Trophoblast cell (in vitro differentiated cells and primary cell): Measurements from ENCODE around the gene B3GNT3.
"Not testable (repeated sequence)": the region's sequence is repeated elsewhere in the genome, so short reads cannot be mapped to it uniquely, and the experiment has no call there.

ENCODE experiments used
- DNase-seq, 2 donors: peaks; one replicate each; pipeline ENCODE4 v3.0.0-alpha.2; 2016
- H2AFZ ChIP-seq: 2 replicates; pipeline ENCODE4 v1.6.1; 2013; ENCODE audit warnings: low read length, moderate library complexity, mild to moderate bottlenecking; ENCODE audit not compliant: insufficient read depth, poor library complexity
- H2AK5ac ChIP-seq: 2 replicates; pipeline ENCODE4 v1.6.1; 2013; ENCODE audit warnings: mild to moderate bottlenecking, low read length
- H2BK120ac ChIP-seq: 2 replicates; pipeline ENCODE4 v1.6.1; 2013; ENCODE audit warnings: low read length, mild to moderate bottlenecking, moderate library complexity; ENCODE audit not compliant: insufficient read depth, poor library complexity
- H2BK12ac ChIP-seq: 2 replicates; pipeline ENCODE4 v1.6.1; 2013; ENCODE audit warnings: mild to moderate bottlenecking, low read length, moderate library complexity
- H2BK5ac ChIP-seq: 2 replicates; pipeline ENCODE4 v1.6.1; 2013; ENCODE audit warnings: low read length, low read depth, moderate library complexity, mild to moderate bottlenecking; ENCODE audit not compliant: poor library complexity
- H3K14ac ChIP-seq: 2 replicates; pipeline ENCODE4 v1.6.1; 2013; ENCODE audit warnings: mild to moderate bottlenecking, low read length
- H3K18ac ChIP-seq: 2 replicates; pipeline ENCODE4 v1.6.1; 2013; ENCODE audit warnings: mild to moderate bottlenecking, low read length
- H3K23ac ChIP-seq: 2 replicates; pipeline ENCODE4 v1.6.1; 2013; ENCODE audit warnings: low read length
- H3K27ac ChIP-seq: 2 replicates; pipeline ENCODE4 v1.5.1; 2013; ENCODE audit warnings: low read depth, mild to moderate bottlenecking, inconsistent platforms, low read length, moderate library complexity
- H3K27me3 ChIP-seq: 2 replicates; pipeline ENCODE4 v1.6.1; 2013; ENCODE audit warnings: inconsistent platforms, mild to moderate bottlenecking, low read length, moderate library complexity; ENCODE audit not compliant: insufficient read depth
- H3K36me3 ChIP-seq, 2 experiments: 1 replicate in 1 of 2; 2 replicates in 1 of 2; pipeline ENCODE4 v1.6.1; 2013; ENCODE audit warnings: low read length in 2 of 2, mild to moderate bottlenecking in 2 of 2, moderate library complexity in 1 of 2; ENCODE audit not compliant: insufficient read depth in 2 of 2, control insufficient read depth in 1 of 2
- H3K4ac ChIP-seq: 2 replicates; pipeline ENCODE4 v1.6.1; 2013; ENCODE audit warnings: low read depth, mild to moderate bottlenecking, low read length, moderate library complexity
- H3K4me1 ChIP-seq, 2 experiments: 1 replicate in 1 of 2; 2 replicates in 1 of 2; pipeline ENCODE4 v1.6.1; 2013; ENCODE audit warnings: low read length in 2 of 2, mild to moderate bottlenecking in 2 of 2, moderate library complexity in 1 of 2; ENCODE audit not compliant: insufficient read depth in 2 of 2, control insufficient read depth in 1 of 2
- H3K4me2 ChIP-seq: 2 replicates; pipeline ENCODE4 v1.6.1; 2013; ENCODE audit warnings: inconsistent platforms, mild to moderate bottlenecking, low read length, moderate library complexity
- H3K4me3 ChIP-seq: 2 replicates; pipeline ENCODE4 v1.5.1; 2013; ENCODE audit warnings: mild to moderate bottlenecking, low read depth, low read length, inconsistent platforms
- H3K79me1 ChIP-seq: one replicate; pipeline ENCODE4 v1.6.1; 2013; ENCODE audit warnings: low read length
- H3K79me2 ChIP-seq: 2 replicates; pipeline ENCODE4 v1.6.1; 2013; ENCODE audit warnings: low read length, mild to moderate bottlenecking; ENCODE audit not compliant: control insufficient read depth, insufficient read depth, poor library complexity
- H3K9ac ChIP-seq: 2 replicates; pipeline ENCODE4 v1.6.1; 2013; ENCODE audit warnings: mild to moderate bottlenecking, low read length
- H3K9me3 ChIP-seq: 2 replicates; pipeline ENCODE4 v1.6.1; 2013; ENCODE audit warnings: low read depth, mild to moderate bottlenecking, control low read depth, inconsistent platforms, low read length; ENCODE audit not compliant: insufficient read depth
- H4K12ac ChIP-seq: 2 replicates; pipeline ENCODE4 v1.6.1; 2013; ENCODE audit warnings: low read depth, mild to moderate bottlenecking, low read length, moderate library complexity
- H4K8ac ChIP-seq: 2 replicates; pipeline ENCODE4 v1.6.1; 2013; ENCODE audit warnings: low read depth, mild to moderate bottlenecking, low read length, moderate library complexity
- H4K91ac ChIP-seq: one replicate; pipeline ENCODE4 v1.6.1; 2013; ENCODE audit warnings: low read depth, mild to moderate bottlenecking, low read length, moderate library complexity
- WGBS: extraction: QIAGEN DNeasy Blood & Tissue Kit; methylation state at CpG from one replicate; pipeline ENCODE4 v1.1.7; 2013; ENCODE audit warnings: missing lambda C conversion rate; ENCODE audit not compliant: insufficient read length, insufficient coverage; ENCODE audit errors: extremely low coverage; 5-methylcytosine and 5-hydroxymethylcytosine counted together

B3GNT3 gene

DNA sequence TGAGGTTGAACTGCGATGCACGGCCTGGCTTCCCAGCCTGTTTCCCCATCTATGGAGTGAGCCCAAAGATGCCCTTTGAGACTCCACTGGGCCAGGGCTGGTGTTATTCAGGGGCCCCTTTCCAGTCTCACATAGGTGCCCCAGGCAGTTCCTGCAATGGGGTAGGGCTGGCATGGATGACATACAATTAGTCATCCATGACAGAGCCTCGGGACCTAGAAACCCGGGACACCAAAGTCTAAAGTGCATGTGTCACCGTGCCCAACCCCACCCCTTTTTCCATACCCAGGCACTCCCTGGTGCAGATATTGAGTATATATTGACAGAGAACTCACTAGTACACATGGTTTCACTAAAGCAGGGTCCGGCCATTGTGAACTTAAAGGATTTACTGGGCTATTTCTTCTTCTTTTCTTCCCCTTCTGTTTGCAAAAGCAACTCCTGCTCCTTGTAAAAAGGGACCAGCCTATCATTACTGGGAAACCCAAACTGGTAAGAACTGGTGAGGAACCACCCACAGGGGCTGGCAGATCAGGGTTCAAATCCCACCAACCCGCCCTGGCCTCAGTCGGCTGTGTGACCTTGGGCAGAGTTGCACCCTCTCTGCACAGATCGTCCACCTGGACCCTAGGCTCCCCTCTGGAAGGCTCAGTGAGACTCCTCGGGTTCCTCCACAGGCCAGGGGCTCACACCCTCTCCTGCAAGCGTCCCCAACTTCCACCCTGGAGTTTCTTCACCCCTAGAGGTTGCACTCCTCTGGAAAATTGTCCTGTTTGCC, 2.7 kb downstream of the B3GNT3 start:
- no CpG with 5 or more reads among the region's 11 CpGs for WGBS
- H3K18ac ChIP-seq, result no peak overlapping the region
- no peaks in the 10 kb centered on the region for H3K36me3 ChIP-seq
- no peak overlapping the region for H3K23ac ChIP-seq
- no peaks in the 10 kb centered on the region for H3K79me2 ChIP-seq
- no peaks in the 10 kb centered on the region for H3K79me1 ChIP-seq
- peaks cover 16% of the 10 kb centered on the region for H3K9me3 ChIP-seq
- no peak overlapping the region for H2BK12ac ChIP-seq
- H4K8ac ChIP-seq, result no peak overlapping the region
- no peak overlapping the region for H3K4me2 ChIP-seq
- H2BK120ac ChIP-seq, result no peak overlapping the region
- no peak overlapping the region for H2AK5ac ChIP-seq
- H4K91ac ChIP-seq, result no peak overlapping the region
- no peak overlapping the region for H2BK5ac ChIP-seq
- H3K4me3 ChIP-seq, result no peak overlapping the region
- peaks cover 14% of the 10 kb centered on the region for H3K27me3 ChIP-seq
- no peak overlapping the region for H4K12ac ChIP-seq
- peak; percentile 78 to 85 for DNase-seq
- no peak overlapping the region for H3K4ac ChIP-seq
- no peak overlapping the region for H3K9ac ChIP-seq
- peaks cover 0 to 11% of the 10 kb centered on the region in 2 experiments for H3K4me1 ChIP-seq
- no peak overlapping the region for H3K14ac ChIP-seq
- no peak overlapping the region for H2AFZ ChIP-seq
- H3K27ac ChIP-seq, result no peak overlapping the region

DNA sequence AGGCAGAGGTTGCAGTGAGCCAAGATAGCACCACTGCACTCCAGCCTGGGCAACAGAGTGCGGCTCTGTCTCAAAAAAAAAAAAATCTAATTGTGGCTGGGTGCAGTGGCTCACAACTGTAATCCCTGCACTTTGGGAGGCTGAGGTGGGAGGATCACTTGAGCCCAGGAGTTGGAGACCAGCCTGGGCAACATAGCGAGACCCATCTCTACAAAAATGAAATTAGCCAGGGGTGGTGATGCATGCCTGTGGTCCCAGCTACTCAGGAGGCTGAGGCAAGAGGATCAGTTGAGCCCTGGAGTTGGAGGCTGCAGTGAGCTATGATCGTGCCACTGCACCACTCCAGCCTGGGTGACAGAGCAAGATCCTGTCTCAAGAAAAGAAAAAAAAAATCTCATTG, 3.7 kb downstream of the B3GNT3 start:
- Histone ChIP-seq H3K27me3 (peaks cover 14% of the 10 kb centered on the region), H3K9me3 (peaks cover 16% of the 10 kb centered on the region), H3K4me1 (peaks cover 0 to 11% of the 10 kb centered on the region in 2 experiments)
- H3K14ac ChIP-seq, H3K4ac ChIP-seq, H2BK120ac ChIP-seq, H4K8ac ChIP-seq, H2AK5ac ChIP-seq, H2BK5ac ChIP-seq, H2BK12ac ChIP-seq, H3K79me2 ChIP-seq, DNase-seq, H4K91ac ChIP-seq, H4K12ac ChIP-seq, H3K27ac ChIP-seq, H3K9ac ChIP-seq, H3K18ac ChIP-seq, H3K4me3 ChIP-seq, H3K79me1 ChIP-seq, H3K4me2 ChIP-seq, H3K36me3 ChIP-seq, H3K23ac ChIP-seq, H2AFZ ChIP-seq: not testable (repeated sequence)
- no CpG with 5 or more reads among the region's 3 CpGs for WGBS

DNA sequence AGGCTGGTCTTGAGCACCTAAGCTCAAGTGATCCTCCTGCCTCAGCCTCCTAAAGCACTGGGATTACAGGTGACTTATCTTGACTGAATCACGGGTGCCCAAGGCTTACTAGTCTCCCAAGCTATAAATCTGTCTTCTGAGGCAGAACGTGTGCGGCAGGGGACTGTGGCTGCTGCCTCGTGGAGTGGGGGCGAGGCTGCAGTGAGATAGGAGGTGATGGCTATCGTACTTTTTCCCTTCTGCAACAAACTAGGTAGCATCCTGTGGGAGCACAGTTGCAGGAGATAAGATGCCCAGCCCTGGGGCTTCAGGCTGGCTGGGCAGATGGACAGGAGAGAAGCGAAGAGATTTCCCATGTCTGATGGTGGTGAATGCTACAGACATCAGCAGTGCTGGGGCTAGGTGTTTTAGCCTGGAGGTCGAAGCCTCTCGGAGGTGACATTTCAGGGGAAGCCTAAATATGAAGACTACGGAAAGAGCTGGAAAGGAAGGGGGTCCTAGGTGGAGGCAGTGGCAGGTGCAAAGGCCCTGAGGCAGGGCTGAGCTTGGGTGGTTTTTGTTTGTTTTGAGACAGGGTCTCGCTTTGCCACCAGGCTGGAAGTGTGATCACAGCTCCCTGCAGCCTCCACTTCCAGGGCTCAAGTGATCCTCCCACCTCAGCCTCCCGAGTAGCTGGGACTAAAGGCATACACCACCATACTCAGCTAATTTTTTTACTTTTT, 7.4 kb downstream of the B3GNT3 start:
- Histone ChIP-seq H4K8ac (no peak overlapping the region), H3K4me2 (no peak overlapping the region), H3K36me3 (no peaks in the 10 kb centered on the region), H3K4me3 (no peak overlapping the region), H3K4me1 (peaks cover 0 to 1% of the 10 kb centered on the region in 2 experiments), H3K4ac (no peak overlapping the region), H2AK5ac (no peak overlapping the region), H2BK12ac (no peak overlapping the region), H3K14ac (no peak overlapping the region), H4K91ac (no peak overlapping the region), H3K23ac (no peak overlapping the region), H3K27ac (no peak overlapping the region), H3K9ac (no peak overlapping the region), H3K18ac (no peak overlapping the region), H3K9me3 (peaks cover 8% of the 10 kb centered on the region), H3K79me2 (no peaks in the 10 kb centered on the region), H2BK5ac (no peak overlapping the region), H2AFZ (no peak overlapping the region), H3K27me3 (no peaks in the 10 kb centered on the region), H4K12ac (no peak overlapping the region), H3K79me1 (no peaks in the 10 kb centered on the region), H2BK120ac (no peak overlapping the region)
- no peak for DNase-seq
- WGBS, result no CpG with 5 or more reads among the region's 12 CpGs

DNA sequence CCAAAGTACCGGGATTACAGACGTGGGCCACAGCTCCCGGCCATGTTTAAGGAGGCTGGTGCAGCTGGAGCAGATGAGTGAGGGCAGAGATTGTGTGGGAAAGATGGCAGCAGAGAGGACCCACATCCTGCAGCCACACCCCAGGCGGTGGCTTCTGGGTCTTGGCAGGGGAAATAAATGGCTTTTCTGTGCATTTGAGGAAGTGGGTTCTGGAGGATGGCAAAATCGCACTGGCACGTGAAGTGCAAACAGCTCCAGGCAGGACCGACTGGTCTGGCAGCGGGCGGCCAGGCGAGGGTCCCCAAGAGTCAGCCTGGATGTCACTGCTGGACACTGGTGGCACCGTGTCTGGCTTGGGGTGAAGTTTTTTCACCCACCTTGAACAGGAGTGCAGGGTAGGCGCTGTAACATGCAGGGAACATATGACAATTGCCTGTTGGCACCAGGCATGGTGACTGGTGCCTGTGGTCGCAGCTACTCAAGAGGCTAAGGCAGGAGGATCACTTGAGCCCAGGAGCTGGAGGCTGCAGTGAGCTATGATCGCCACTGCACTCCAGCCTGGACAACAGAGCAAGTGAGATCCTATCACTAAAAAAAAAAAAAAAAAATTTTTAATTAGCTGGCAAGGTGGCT, 8.4 kb downstream of the B3GNT3 start:
- no peak overlapping the region for H3K9ac ChIP-seq
- no peak overlapping the region for H2AK5ac ChIP-seq
- H3K36me3 ChIP-seq, result no peaks in the 10 kb centered on the region
- no peak overlapping the region for H2AFZ ChIP-seq
- no peak overlapping the region for H3K18ac ChIP-seq
- H3K79me2 ChIP-seq, result no peaks in the 10 kb centered on the region
- H3K79me1 ChIP-seq, result no peaks in the 10 kb centered on the region
- no peak overlapping the region for H3K4ac ChIP-seq
- WGBS, result no CpG with 5 or more reads among the region's 14 CpGs
- DNase-seq, result no peak
- no peak overlapping the region for H3K27ac ChIP-seq
- no peak overlapping the region for H2BK12ac ChIP-seq
- H3K27me3 ChIP-seq, result no peaks in the 10 kb centered on the region
- no peak overlapping the region for H3K14ac ChIP-seq
- no peaks in the 10 kb centered on the region for H3K4me1 ChIP-seq
- no peak overlapping the region for H4K12ac ChIP-seq
- H3K4me2 ChIP-seq, result no peak overlapping the region
- no peak overlapping the region for H3K23ac ChIP-seq
- H2BK5ac ChIP-seq, result no peak overlapping the region
- H2BK120ac ChIP-seq, result no peak overlapping the region
- peaks cover 4% of the 10 kb centered on the region for H3K9me3 ChIP-seq
- no peak overlapping the region for H3K4me3 ChIP-seq
- no peak overlapping the region for H4K8ac ChIP-seq
- no peak overlapping the region for H4K91ac ChIP-seq
